G401.6 (cell line): ENCODE data around the gene NMUR2.

Source experiments
- FAIRE-seq: peaks from 2 replicates; lab custom pipeline; 2012; peaks lifted over from hg19 to GRCh38; lab: Jason Lieb, UNC

The NMUR2 gene

GRCh38 chr5:152405145-152405544, at the start of gene NMUR2:
Gene NMUR2 (minus strand): TSS chr5:152405279. CDS start chr5:152405113, 166 bp downstream.
- FAIRE-seq: no peak

GRCh38 chr5:152443935-152444334, 38.9 kb upstream of the NMUR2 start:
- no peak for FAIRE-seq

- no peak for FAIRE-seq
Measured at GRCh38 chr5:152439791-152440190, 34.7 kb upstream of the NMUR2 start.

GRCh38 chr5:152437866-152438265, 32.8 kb upstream of the NMUR2 start:
- FAIRE-seq: no peak

GRCh38 chr5:152427721-152428120, 22.6 kb upstream of the NMUR2 start:
- no peak for FAIRE-seq

- no peak for FAIRE-seq
Measured at GRCh38 chr5:152425083-152425482, 20.0 kb upstream of the NMUR2 start.

- FAIRE-seq: no peak
Measured at GRCh38 chr5:152424501-152424900, 19.4 kb upstream of the NMUR2 start.

- FAIRE-seq: no peak
Measured at GRCh38 chr5:152422081-152422480, 17.0 kb upstream of the NMUR2 start.

GRCh38 chr5:152412129-152412528, 7.0 kb upstream of the NMUR2 start:
- no peak for FAIRE-seq

GRCh38 chr5:152406082-152406481, 1.0 kb upstream of the NMUR2 start:
- no peak for FAIRE-seq

- FAIRE-seq: no peak
Measured at GRCh38 chr5:152404494-152404893, 585 bp downstream of the NMUR2 start.

GRCh38 chr5:152403046-152403445, 2.0 kb downstream of the NMUR2 start:
- FAIRE-seq: no peak

GRCh38 chr5:152400846-152401245, 4.2 kb downstream of the NMUR2 start:
- no peak for FAIRE-seq

- no peak for FAIRE-seq
Measured at GRCh38 chr5:152397581-152397980, 7.5 kb downstream of the NMUR2 start.

GRCh38 chr5:152393441-152393840, 11.6 kb downstream of the NMUR2 start:
- no peak for FAIRE-seq

- FAIRE-seq: no peak
Measured at GRCh38 chr5:152389208-152389849, 15.8 kb downstream of the NMUR2 start.

GRCh38 chr5:152388610-152389009, 16.5 kb downstream of the NMUR2 start:
- FAIRE-seq: no peak

GRCh38 chr5:152380415-152381123, 24.5 kb downstream of the NMUR2 start:
- no peak for FAIRE-seq

GRCh38 chr5:152379331-152379730, 25.7 kb downstream of the NMUR2 start:
- no peak for FAIRE-seq

GRCh38 chr5:152378730-152379129, 26.3 kb downstream of the NMUR2 start:
- no peak for FAIRE-seq

GRCh38 chr5:152376886-152377285, 28.2 kb downstream of the NMUR2 start:
- no peak for FAIRE-seq

GRCh38 chr5:152374711-152375275, 30.3 kb downstream of the NMUR2 start:
- FAIRE-seq: no peak

- no peak for FAIRE-seq
Measured at GRCh38 chr5:152372875-152373274, 32.2 kb downstream of the NMUR2 start.

GRCh38 chr5:152369298-152369697, 35.8 kb downstream of the NMUR2 start:
- no peak for FAIRE-seq
